Esophagus muscularis mucosa (tissue), 3 donors: ENCODE measurements around the gene DDX39A.

Experiments
- CTCF ChIP-seq, 3 experiments: fragments of 200-600 bp in 2 of 3; fragments of 450-650 bp in 1 of 3; sonication (generic) in 2 of 3; IDR thresholded peaks; one replicate each; pipeline ENCODE4 v1.5.1; 2017 to 2019; ENCODE audit warnings: antibody characterized with exemption in 3 of 3, mild to moderate bottlenecking in 2 of 3, moderate library complexity in 1 of 3
- POLR2AphosphoS5 ChIP-seq, 2 donors: sonication (generic); formaldehyde crosslinking; IDR thresholded peaks; one replicate each; pipeline ENCODE4 v1.6.1; 2017; ENCODE audit warnings: antibody characterized with exemption in 2 of 2

- TF ChIP-seq CTCF (IDR thresholded peaks at IDR 0.05) (no peak), POLR2AphosphoS5 (IDR thresholded peaks at IDR 0.05) (no peak)
Observed at GRCh38 chr19:14414926-14415690, 4.0 kb downstream of the DDX39A start.
